Stimulated activated memory B cell treated with anti-CD40 and anti-IgM and Interleukin-4, amounts not matched to agents 10 μg/mL and 1 μg/mL and 100 μg/mL, for 72 hours (primary cell): Measurements from ENCODE around the gene UPK1A.
A peak's percentile ranks its signal among the peaks of the same experiment; 100 is the strongest.
"Not testable (repeated sequence)": the region's sequence is repeated elsewhere in the genome, so short reads cannot be mapped to it uniquely, and the experiment has no call there.

Experiments used
- ATAC-seq: fragments of 150-1000 bp; cut with Tn5 transposase; 2 replicates; pipeline ENCODE4 v1.10.0; 2021
- H3K27ac Mint-ChIP-seq: one replicate; pipeline ENCODE4 v1.8.0; 2022; ENCODE audit warnings: mild to moderate bottlenecking, mixed read lengths
- H3K27me3 Mint-ChIP-seq: one replicate; pipeline ENCODE4 v1.8.0; 2022; ENCODE audit warnings: mixed read lengths
- H3K36me3 Mint-ChIP-seq: one replicate; pipeline ENCODE4 v1.8.0; 2022; ENCODE audit warnings: mixed read lengths
- H3K4me1 Mint-ChIP-seq: one replicate; pipeline ENCODE4 v1.8.0; 2022; ENCODE audit warnings: mixed read lengths
- H3K4me3 Mint-ChIP-seq: one replicate; pipeline ENCODE4 v1.8.0; 2022; ENCODE audit warnings: mild to moderate bottlenecking, moderate library complexity, mixed read lengths
- H3K9me3 Mint-ChIP-seq: one replicate; pipeline ENCODE4 v1.8.0; 2022; ENCODE audit warnings: mixed read lengths

Gene UPK1A

GRCh38 chr19:35715981-35716800 lies 49.9 kb downstream of the UPK1A start:
- Mint-ChIP-seq H3K27ac (peak overlapping the region; percentile 97), H3K9me3 (no peaks in the 10 kb centered on the region), H3K27me3 (no peaks in the 10 kb centered on the region), H3K4me3 (peak overlapping the region; percentile 97), H3K36me3 (peaks cover 32% of the 10 kb centered on the region), H3K4me1 (peaks cover 79% of the 10 kb centered on the region)
- no peak for ATAC-seq

GRCh38 chr19:35716801-35717664 lies 50.7 kb downstream of the UPK1A start:
- H3K9me3 Mint-ChIP-seq: no peaks in the 10 kb centered on the region
- H3K4me3 Mint-ChIP-seq: peak overlapping the region; percentile 97
- H3K4me1 Mint-ChIP-seq: peaks cover 79% of the 10 kb centered on the region
- H3K27me3 Mint-ChIP-seq: no peaks in the 10 kb centered on the region
- peak overlapping the region; percentile 97 for H3K27ac Mint-ChIP-seq
- H3K36me3 Mint-ChIP-seq: peaks cover 40% of the 10 kb centered on the region
- peak; percentile 89 for ATAC-seq

GRCh38 chr19:35717665-35718344 lies 51.5 kb downstream of the UPK1A start, which contains the start of gene KMT2B:
Gene KMT2B, plus strand, starts transcription at chr19:35718003. Its CDS starts 16 bp downstream, at chr19:35718019.
- Mint-ChIP-seq H3K27ac (peak within 1 kb of the TSS; percentile 97), H3K9me3 (no peaks in the 10 kb centered on the region), H3K27me3 (no peaks in the 10 kb centered on the region), H3K4me1 (peaks cover 78% of the 10 kb centered on the region), H3K4me3 (peak within 1 kb of the TSS; percentile 97), H3K36me3 (peaks cover 48% of the 10 kb centered on the region)
- ATAC-seq: peak; percentile 0

- Mint-ChIP-seq H3K4me1 (peaks cover 71% of the 10 kb centered on the region), H3K4me3 (peak overlapping the region; percentile 87), H3K9me3 (no peaks in the 10 kb centered on the region), H3K27ac (peak overlapping the region; percentile 81), H3K27me3 (no peaks in the 10 kb centered on the region), H3K36me3 (peaks cover 55% of the 10 kb centered on the region)
- peak; percentile 1 for ATAC-seq
Observed at GRCh38 chr19:35718345-35719041, 52.2 kb downstream of the UPK1A start.

GRCh38 chr19:35719402-35720162 lies 53.3 kb downstream of the UPK1A start:
- peaks cover 60% of the 10 kb centered on the region for H3K4me1 Mint-ChIP-seq
- H3K27me3 Mint-ChIP-seq: no peaks in the 10 kb centered on the region
- H3K36me3 Mint-ChIP-seq: peaks cover 56% of the 10 kb centered on the region
- no peaks in the 10 kb centered on the region for H3K9me3 Mint-ChIP-seq
- peak overlapping the region; percentile 81 for H3K27ac Mint-ChIP-seq
- peak overlapping the region; percentile 87 for H3K4me3 Mint-ChIP-seq
- ATAC-seq: no peak

GRCh38 chr19:35720163-35720524 lies 53.8 kb downstream of the UPK1A start:
- H3K4me3 Mint-ChIP-seq: no peak overlapping the region

GRCh38 chr19:35720648-35721047 lies 54.3 kb downstream of the UPK1A start:
- Mint-ChIP-seq H3K9me3 (no peaks in the 10 kb centered on the region), H3K4me1 (peaks cover 50% of the 10 kb centered on the region), H3K27ac (no peak overlapping the region), H3K4me3 (no peak overlapping the region), H3K27me3 (no peaks in the 10 kb centered on the region), H3K36me3 (peaks cover 60% of the 10 kb centered on the region)
- no peak for ATAC-seq

More at GRCh38 chr19:35720163-35720524, 53.8 kb downstream of the UPK1A start:
- H3K27ac Mint-ChIP-seq: no peak overlapping the region
- peaks cover 54% of the 10 kb centered on the region for H3K4me1 Mint-ChIP-seq
- no peaks in the 10 kb centered on the region for H3K27me3 Mint-ChIP-seq
- H3K9me3 Mint-ChIP-seq: no peaks in the 10 kb centered on the region
- no peak for ATAC-seq
- peaks cover 55% of the 10 kb centered on the region for H3K36me3 Mint-ChIP-seq

GRCh38 chr19:35721374-35721773 lies 55.1 kb downstream of the UPK1A start:
- H3K27me3 Mint-ChIP-seq: no peaks in the 10 kb centered on the region
- H3K4me3 Mint-ChIP-seq: no peak overlapping the region
- peaks cover 43% of the 10 kb centered on the region for H3K4me1 Mint-ChIP-seq
- H3K27ac Mint-ChIP-seq: no peak overlapping the region
- ATAC-seq: no peak
- H3K36me3 Mint-ChIP-seq: peaks cover 63% of the 10 kb centered on the region
- H3K9me3 Mint-ChIP-seq: no peaks in the 10 kb centered on the region

GRCh38 chr19:35722461-35722860 lies 56.1 kb downstream of the UPK1A start:
- Mint-ChIP-seq H3K4me3 (no peak overlapping the region), H3K9me3 (no peaks in the 10 kb centered on the region), H3K27me3 (no peaks in the 10 kb centered on the region), H3K4me1 (peaks cover 38% of the 10 kb centered on the region), H3K27ac (no peak overlapping the region), H3K36me3 (peaks cover 66% of the 10 kb centered on the region)
- ATAC-seq: no peak

- Mint-ChIP-seq H3K36me3 (peaks cover 69% of the 10 kb centered on the region), H3K27me3 (no peaks in the 10 kb centered on the region), H3K27ac (no peak overlapping the region), H3K9me3 (no peaks in the 10 kb centered on the region), H3K4me1 (peaks cover 38% of the 10 kb centered on the region), H3K4me3 (no peak overlapping the region)
- ATAC-seq: no peak
Observed at GRCh38 chr19:35722897-35723296, 56.6 kb downstream of the UPK1A start.

GRCh38 chr19:35723671-35724070 lies 57.4 kb downstream of the UPK1A start:
- Mint-ChIP-seq H3K4me1 (peaks cover 35% of the 10 kb centered on the region), H3K36me3 (peaks cover 76% of the 10 kb centered on the region), H3K4me3 (no peak overlapping the region), H3K27me3 (no peaks in the 10 kb centered on the region), H3K27ac (no peak overlapping the region), H3K9me3 (no peaks in the 10 kb centered on the region)
- no peak for ATAC-seq

GRCh38 chr19:35724132-35724531 lies 57.8 kb downstream of the UPK1A start:
- not testable (repeated sequence) for H3K4me3 Mint-ChIP-seq, ATAC-seq, H3K9me3 Mint-ChIP-seq, H3K27ac Mint-ChIP-seq, H3K27me3 Mint-ChIP-seq
- H3K36me3 Mint-ChIP-seq: peaks cover 81% of the 10 kb centered on the region
- peaks cover 31% of the 10 kb centered on the region for H3K4me1 Mint-ChIP-seq

GRCh38 chr19:35724560-35724959 lies 58.2 kb downstream of the UPK1A start:
- ATAC-seq: no peak
- Mint-ChIP-seq H3K27ac (no peak overlapping the region), H3K4me3 (no peak overlapping the region), H3K9me3 (no peaks in the 10 kb centered on the region), H3K4me1 (peaks cover 26% of the 10 kb centered on the region), H3K36me3 (peaks cover 84% of the 10 kb centered on the region), H3K27me3 (no peaks in the 10 kb centered on the region)

GRCh38 chr19:35725216-35725861 lies 59.0 kb downstream of the UPK1A start:
- H3K4me3 Mint-ChIP-seq: no peak overlapping the region
- no peaks in the 10 kb centered on the region for H3K9me3 Mint-ChIP-seq
- no peaks in the 10 kb centered on the region for H3K27me3 Mint-ChIP-seq
- H3K4me1 Mint-ChIP-seq: peaks cover 19% of the 10 kb centered on the region
- ATAC-seq: no peak
- peaks cover 88% of the 10 kb centered on the region for H3K36me3 Mint-ChIP-seq
- H3K27ac Mint-ChIP-seq: no peak overlapping the region
